Islet of Langerhans (tissue), 1 donor: ENCODE data around the gene NEK5.
"Not testable (repeated sequence)": the region's sequence is repeated elsewhere in the genome, so short reads cannot be mapped to it uniquely, and the experiment has no call there.

Experiments
- FAIRE-seq: peaks from one replicate; lab custom pipeline; 2011; peaks lifted over from hg19 to GRCh38; lab: Jason Lieb, UNC

The NEK5 gene

GRCh38 chr13:52070929-52071523 lies 57.8 kb downstream of the NEK5 start:
- no peak for FAIRE-seq

GRCh38 chr13:52067237-52067636 lies 61.6 kb downstream of the NEK5 start:
- no peak for FAIRE-seq

- no peak for FAIRE-seq
Measured at GRCh38 chr13:52061587-52061986, 67.3 kb downstream of the NEK5 start.

- FAIRE-seq = not testable (repeated sequence)
Measured at GRCh38 chr13:52061064-52061463, 67.8 kb downstream of the NEK5 start.

GRCh38 chr13:52053460-52053859 lies 75.4 kb downstream of the NEK5 start:
- no peak for FAIRE-seq

GRCh38 chr13:52051400-52051799 lies 77.5 kb downstream of the NEK5 start:
- no peak for FAIRE-seq

- FAIRE-seq = no peak
Measured at GRCh38 chr13:52048516-52048915, 80.4 kb downstream of the NEK5 start.

- no peak for FAIRE-seq
Measured at GRCh38 chr13:52047463-52047862, 81.4 kb downstream of the NEK5 start.

GRCh38 chr13:52043675-52044074 lies 85.2 kb downstream of the NEK5 start:
- no peak for FAIRE-seq

GRCh38 chr13:52036037-52036436 lies 92.8 kb downstream of the NEK5 start:
- FAIRE-seq = no peak

GRCh38 chr13:52034616-52035226 lies 94.2 kb downstream of the NEK5 start:
- FAIRE-seq = no peak

- no peak for FAIRE-seq
Measured at GRCh38 chr13:52033039-52033438, 95.8 kb downstream of the NEK5 start.

GRCh38 chr13:52030401-52030800 lies 98.5 kb downstream of the NEK5 start:
- FAIRE-seq = not testable (repeated sequence)

- FAIRE-seq = no peak
Measured at GRCh38 chr13:52029569-52029968, 99.3 kb downstream of the NEK5 start.

GRCh38 chr13:52027832-52028231 lies 101.0 kb downstream of the NEK5 start:
- no peak for FAIRE-seq

GRCh38 chr13:52026246-52026626 lies 102.6 kb downstream of the NEK5 start:
- FAIRE-seq = no peak

- no peak for FAIRE-seq
Measured at GRCh38 chr13:52025475-52026245, 103.2 kb downstream of the NEK5 start.

- FAIRE-seq = no peak
Measured at GRCh38 chr13:52024481-52024880, 104.4 kb downstream of the NEK5 start, which contains the start of gene UTP14C. TSS of gene UTP14C (plus strand) at chr13:52024691. CDS start at chr13:52028805, 4,114 bp downstream.

- FAIRE-seq = no peak
Measured at GRCh38 chr13:52022356-52022755, 106.5 kb downstream of the NEK5 start.

- FAIRE-seq = no peak
Measured at GRCh38 chr13:52020191-52020590, 108.7 kb downstream of the NEK5 start.

GRCh38 chr13:52016296-52016695 lies 112.6 kb downstream of the NEK5 start:
- no peak for FAIRE-seq

GRCh38 chr13:52012512-52012836 lies 116.4 kb downstream of the NEK5 start:
- no peak for FAIRE-seq

- no peak for FAIRE-seq
Measured at GRCh38 chr13:52011632-52012511, 117.0 kb downstream of the NEK5 start, which contains the start of gene ALG11. TSS of gene ALG11 (plus strand) at chr13:52012398. CDS start at chr13:52012419, 21 bp downstream.
